SJCRH30 (cell line): Measurements from ENCODE around the gene THSD7A. TPM values are rescaled to one million over a fixed set of nuclear protein-coding genes. Genes with fewer than 3 reads are reported as not detected.

ENCODE experiments used
- DNase-seq, 2 experiments: peaks; one replicate each; pipeline ENCODE4 v3.0.0-alpha.2; 2015 to 2020
- H3K27ac ChIP-seq: fragments of 250-450 bp; sonication (Bioruptor Pico); 2 replicates; pipeline ENCODE4 v1.5.1; 2020; ENCODE audit warnings: mild to moderate bottlenecking, moderate library complexity
- H3K27me3 ChIP-seq: fragments of 250-450 bp; sonication (Bioruptor Pico); 2 replicates; pipeline ENCODE4 v1.5.1; 2020; ENCODE audit warnings: mild to moderate bottlenecking, moderate library complexity
- H3K36me3 ChIP-seq: fragments of 250-450 bp; sonication (Bioruptor Pico); 2 replicates; pipeline ENCODE4 v1.5.1; 2020; ENCODE audit warnings: mild to moderate bottlenecking, moderate library complexity
- H3K4me1 ChIP-seq: fragments of 250-450 bp; sonication (Bioruptor Pico); 2 replicates; pipeline ENCODE4 v1.5.1; 2020; ENCODE audit warnings: mild to moderate bottlenecking, moderate library complexity
- H3K4me3 ChIP-seq: fragments of 250-450 bp; sonication (Bioruptor Pico); 2 replicates; pipeline ENCODE4 v1.5.1; 2020; ENCODE audit warnings: mild to moderate bottlenecking, moderate library complexity
- H3K9me3 ChIP-seq: fragments of 250-450 bp; sonication (Bioruptor Pico); replicated peaks from 2 replicates; pipeline ENCODE4 v1.5.1; 2020; ENCODE audit warnings: mild to moderate bottlenecking, moderate library complexity
- total RNA-seq: library from RNA; depleted of rRNA; stranded (reverse); fragments of >200 nt; shearing (Covaris generic); gene quantifications from 2 replicates; pipeline ENCODE4 v1.2.3, GENCODE V29; 2014

THSD7A gene
- total RNA-seq, 1 experiment from 2014 or later: 0.10 TPM

- no peaks in the 10 kb centered on the region for H3K27me3 ChIP-seq
- no peak overlapping the region for H3K27ac ChIP-seq
- no peaks in the 10 kb centered on the region for H3K36me3 ChIP-seq
- 0 out of 2 replicates have a peak, but pooled peaks cover 4% of the 10 kb centered on the region for H3K4me1 ChIP-seq
- H3K9me3 ChIP-seq: no peaks in the 10 kb centered on the region
- no peak overlapping the region for H3K4me3 ChIP-seq
- no peak for DNase-seq
Measured at GRCh38 chr7:11784769-11785536, 47.0 kb downstream of the THSD7A start.

GRCh38 chr7:11779864-11780674, 51.9 kb downstream of the THSD7A start:
- Histone ChIP-seq H3K4me1 (0 out of 2 replicates have a peak, but pooled peaks cover 4% of the 10 kb centered on the region), H3K27ac (no peak overlapping the region), H3K36me3 (no peaks in the 10 kb centered on the region), H3K4me3 (no peak overlapping the region), H3K9me3 (no peaks in the 10 kb centered on the region), H3K27me3 (no peaks in the 10 kb centered on the region)
- no peak for DNase-seq

- 0 out of 2 replicates have a peak, but pooled peaks cover 4% of the 10 kb centered on the region for H3K4me1 ChIP-seq
Measured at GRCh38 chr7:11776039-11776438, 56.0 kb downstream of the THSD7A start.

GRCh38 chr7:11775401-11775800, 56.6 kb downstream of the THSD7A start:
- Histone ChIP-seq H3K9me3 (no peaks in the 10 kb centered on the region), H3K4me3 (no peak overlapping the region), H3K4me1 (0 out of 2 replicates have a peak, but pooled peaks cover 3% of the 10 kb centered on the region), H3K27me3 (no peaks in the 10 kb centered on the region), H3K27ac (no peak overlapping the region), H3K36me3 (no peaks in the 10 kb centered on the region)
- DNase-seq: no peak

More at GRCh38 chr7:11776039-11776438, 56.0 kb downstream of the THSD7A start:
- H3K27me3 ChIP-seq: no peaks in the 10 kb centered on the region
- no peak for DNase-seq
- H3K36me3 ChIP-seq: no peaks in the 10 kb centered on the region
- H3K27ac ChIP-seq: no peak overlapping the region
- no peaks in the 10 kb centered on the region for H3K9me3 ChIP-seq
- H3K4me3 ChIP-seq: no peak overlapping the region

GRCh38 chr7:11768263-11768662, 63.7 kb downstream of the THSD7A start:
- H3K4me3 ChIP-seq: no peak overlapping the region
- H3K4me1 ChIP-seq: no peaks in the 10 kb centered on the region
- H3K27me3 ChIP-seq: no peaks in the 10 kb centered on the region
- no peaks in the 10 kb centered on the region for H3K9me3 ChIP-seq
- H3K36me3 ChIP-seq: no peaks in the 10 kb centered on the region
- no peak overlapping the region for H3K27ac ChIP-seq
- no peak for DNase-seq

GRCh38 chr7:11767148-11767547, 64.8 kb downstream of the THSD7A start:
- DNase-seq: no peak
- Histone ChIP-seq H3K36me3 (no peaks in the 10 kb centered on the region), H3K27ac (no peak overlapping the region)

GRCh38 chr7:11760372-11760771, 71.6 kb downstream of the THSD7A start:
- H3K36me3 ChIP-seq: no peaks in the 10 kb centered on the region
- H3K4me1 ChIP-seq: no peaks in the 10 kb centered on the region; the same call in 1 of the 2 replicates
- no peaks in the 10 kb centered on the region for H3K9me3 ChIP-seq
- H3K4me3 ChIP-seq: no peak overlapping the region
- H3K27me3 ChIP-seq: no peaks in the 10 kb centered on the region
- H3K27ac ChIP-seq: no peak overlapping the region
- peak; percentile 16 to 74 for DNase-seq

More at GRCh38 chr7:11767148-11767547, 64.8 kb downstream of the THSD7A start:
- no peak overlapping the region for H3K4me3 ChIP-seq
- H3K4me1 ChIP-seq: no peaks in the 10 kb centered on the region
- H3K9me3 ChIP-seq: no peaks in the 10 kb centered on the region
- no peaks in the 10 kb centered on the region for H3K27me3 ChIP-seq

- H3K4me3 ChIP-seq: no peak overlapping the region
- H3K4me1 ChIP-seq: peaks cover 5% of the 10 kb centered on the region
- no peak overlapping the region for H3K27ac ChIP-seq
- H3K36me3 ChIP-seq: no peaks in the 10 kb centered on the region
- H3K27me3 ChIP-seq: no peaks in the 10 kb centered on the region
- H3K9me3 ChIP-seq: no peaks in the 10 kb centered on the region
- DNase-seq: no peak
Measured at GRCh38 chr7:11758627-11759111, 73.3 kb downstream of the THSD7A start.

- DNase-seq: no peak
- H3K4me1 ChIP-seq: peaks cover 14% of the 10 kb centered on the region
Measured at GRCh38 chr7:11757153-11757552, 74.8 kb downstream of the THSD7A start.

GRCh38 chr7:11754933-11755332, 77.1 kb downstream of the THSD7A start:
- no peak for DNase-seq

More at GRCh38 chr7:11757153-11757552, 74.8 kb downstream of the THSD7A start:
- Histone ChIP-seq H3K27ac (no peak overlapping the region), H3K4me3 (no peak overlapping the region), H3K36me3 (no peaks in the 10 kb centered on the region), H3K9me3 (no peaks in the 10 kb centered on the region), H3K27me3 (no peaks in the 10 kb centered on the region)

GRCh38 chr7:11754123-11754522, 77.9 kb downstream of the THSD7A start:
- Histone ChIP-seq H3K4me3 (no peak overlapping the region), H3K27me3 (no peaks in the 10 kb centered on the region), H3K4me1 (peaks cover 14% of the 10 kb centered on the region), H3K9me3 (no peaks in the 10 kb centered on the region), H3K36me3 (no peaks in the 10 kb centered on the region), H3K27ac (peak overlapping the region; percentile 42; the same call in 1 of the 2 replicates)
- no peak for DNase-seq

More at GRCh38 chr7:11754933-11755332, 77.1 kb downstream of the THSD7A start:
- H3K4me3 ChIP-seq: no peak overlapping the region
- H3K9me3 ChIP-seq: no peaks in the 10 kb centered on the region
- H3K27me3 ChIP-seq: no peaks in the 10 kb centered on the region
- no peak overlapping the region for H3K27ac ChIP-seq
- peaks cover 14% of the 10 kb centered on the region for H3K4me1 ChIP-seq
- H3K36me3 ChIP-seq: no peaks in the 10 kb centered on the region

- Histone ChIP-seq H3K36me3 (no peaks in the 10 kb centered on the region), H3K4me3 (no peak overlapping the region), H3K27ac (peak overlapping the region; percentile 42), H3K9me3 (no peaks in the 10 kb centered on the region), H3K4me1 (peaks cover 14% of the 10 kb centered on the region), H3K27me3 (no peaks in the 10 kb centered on the region)
- DNase-seq: peak; percentile 83 to 94
Measured at GRCh38 chr7:11753433-11753832, 78.6 kb downstream of the THSD7A start.

- Histone ChIP-seq H3K27ac (no peak overlapping the region), H3K4me1 (peaks cover 14% of the 10 kb centered on the region), H3K36me3 (no peaks in the 10 kb centered on the region), H3K27me3 (no peaks in the 10 kb centered on the region), H3K4me3 (no peak overlapping the region), H3K9me3 (no peaks in the 10 kb centered on the region)
- no peak for DNase-seq
Measured at GRCh38 chr7:11751807-11752389, 80.1 kb downstream of the THSD7A start.

GRCh38 chr7:11751315-11751714, 80.7 kb downstream of the THSD7A start:
- Histone ChIP-seq H3K27ac (no peak overlapping the region), H3K4me3 (no peak overlapping the region), H3K4me1 (peaks cover 14% of the 10 kb centered on the region), H3K36me3 (no peaks in the 10 kb centered on the region), H3K27me3 (no peaks in the 10 kb centered on the region), H3K9me3 (no peaks in the 10 kb centered on the region)
- no peak for DNase-seq
